Kidney epithelial cell (primary cell): Measurements from ENCODE around the gene WFDC11. TPM values are rescaled to one million over a fixed set of nuclear protein-coding genes. Genes with fewer than 3 reads are reported as not detected.

Experiments
- DNase-seq: peaks from one replicate; pipeline ENCODE4 v3.0.0-alpha.2; 2010; ENCODE audit warnings: low read depth
- H3K27me3 ChIP-seq: 2 replicates; pipeline ENCODE4 v1.6.0; 2011; ENCODE audit warnings: low read length; ENCODE audit not compliant: control insufficient read depth, insufficient read depth
- H3K36me3 ChIP-seq: 2 replicates; pipeline ENCODE4 v1.5.1; 2011; ENCODE audit warnings: low read length; ENCODE audit not compliant: control insufficient read depth, insufficient read depth
- H3K4me3 ChIP-seq: 2 replicates; pipeline ENCODE4 v1.5.1; 2011; ENCODE audit warnings: low read depth, mild to moderate bottlenecking, control low read depth, low read length
- total RNA-seq: library from RNA; depleted of rRNA; stranded (reverse); fragments of >200 nt; gene quantifications from 2 replicates; pipeline ENCODE4 v1.2.3, GENCODE V29; 2015
- TF ChIP-seq, protein P1 (sequence below): IDR thresholded peaks from 2 replicates; pipeline ENCODE4 v1.5.1; 2011; ENCODE audit warnings: mild to moderate bottlenecking, moderate library complexity, low read length, control low read depth, inconsistent platforms; ENCODE audit not compliant: insufficient read depth, poor library complexity, severe bottlenecking

Gene WFDC11
- total RNA-seq, 1 donor from 2014 or later: not detected

GRCh38 chr20:45629496-45630100, 40.4 kb downstream of the WFDC11 start, which contains the start of gene WFDC10A:
Gene WFDC10A (plus strand): TSS chr20:45629739. CDS start chr20:45629814, 75 bp downstream.
- TF ChIP-seq, protein P1, sequence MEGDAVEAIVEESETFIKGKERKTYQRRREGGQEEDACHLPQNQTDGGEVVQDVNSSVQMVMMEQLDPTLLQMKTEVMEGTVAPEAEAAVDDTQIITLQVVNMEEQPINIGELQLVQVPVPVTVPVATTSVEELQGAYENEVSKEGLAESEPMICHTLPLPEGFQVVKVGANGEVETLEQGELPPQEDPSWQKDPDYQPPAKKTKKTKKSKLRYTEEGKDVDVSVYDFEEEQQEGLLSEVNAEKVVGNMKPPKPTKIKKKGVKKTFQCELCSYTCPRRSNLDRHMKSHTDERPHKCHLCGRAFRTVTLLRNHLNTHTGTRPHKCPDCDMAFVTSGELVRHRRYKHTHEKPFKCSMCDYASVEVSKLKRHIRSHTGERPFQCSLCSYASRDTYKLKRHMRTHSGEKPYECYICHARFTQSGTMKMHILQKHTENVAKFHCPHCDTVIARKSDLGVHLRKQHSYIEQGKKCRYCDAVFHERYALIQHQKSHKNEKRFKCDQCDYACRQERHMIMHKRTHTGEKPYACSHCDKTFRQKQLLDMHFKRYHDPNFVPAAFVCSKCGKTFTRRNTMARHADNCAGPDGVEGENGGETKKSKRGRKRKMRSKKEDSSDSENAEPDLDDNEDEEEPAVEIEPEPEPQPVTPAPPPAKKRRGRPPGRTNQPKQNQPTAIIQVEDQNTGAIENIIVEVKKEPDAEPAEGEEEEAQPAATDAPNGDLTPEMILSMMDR: peak; percentile 75
- no peak within 1 kb of the TSS for H3K4me3 ChIP-seq

GRCh38 chr20:45626540-45626939, 43.5 kb downstream of the WFDC11 start:
- DNase-seq: no peak
- Histone ChIP-seq H3K27me3 (no peaks in the 10 kb centered on the region), H3K4me3 (no peak overlapping the region), H3K36me3 (no peaks in the 10 kb centered on the region)
- TF ChIP-seq, protein P1: no peak

More at GRCh38 chr20:45629496-45630100, 40.4 kb downstream of the WFDC11 start, which contains the start of gene WFDC10A:
- Histone ChIP-seq H3K27me3 (no peaks in the 10 kb centered on the region), H3K36me3 (no peaks in the 10 kb centered on the region)
- DNase-seq: peak; percentile 16

DNA sequence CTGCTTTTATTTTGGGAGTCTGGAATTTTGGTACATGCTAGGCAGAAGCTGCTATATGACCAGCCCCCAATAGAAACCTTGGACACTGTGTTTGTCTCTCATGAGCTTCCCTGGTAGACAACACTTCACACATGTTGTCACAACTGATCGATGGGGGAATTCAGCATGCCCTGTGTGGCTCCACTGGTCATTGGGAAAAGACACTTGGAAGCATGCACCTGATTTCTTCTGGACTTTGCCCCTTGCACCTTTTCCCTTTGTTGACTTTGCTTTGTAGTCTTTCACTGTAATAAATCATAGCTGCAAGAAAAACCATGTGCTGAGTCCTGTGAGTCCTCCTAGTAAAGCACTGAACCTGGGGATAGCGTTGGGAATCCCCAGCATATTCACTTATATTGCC, 48.4 kb downstream of the WFDC11 start:
- no peaks in the 10 kb centered on the region for H3K27me3 ChIP-seq
- no peaks in the 10 kb centered on the region for H3K36me3 ChIP-seq
- TF ChIP-seq, protein P1: no peak
- no peak overlapping the region for H3K4me3 ChIP-seq
- no peak for DNase-seq

- H3K36me3 ChIP-seq: no peaks in the 10 kb centered on the region
- TF ChIP-seq, protein P1: no peak
- H3K4me3 ChIP-seq: no peak overlapping the region
- no peaks in the 10 kb centered on the region for H3K27me3 ChIP-seq
- no peak for DNase-seq
These were observed 52.4 kb downstream of the WFDC11 start for GRCh38 chr20:45617591-45617990.

- no peak overlapping the region for H3K4me3 ChIP-seq
- H3K36me3 ChIP-seq: no peaks in the 10 kb centered on the region
- DNase-seq: no peak
- TF ChIP-seq, protein P1: no peak
- H3K27me3 ChIP-seq: no peaks in the 10 kb centered on the region
These were observed 57.7 kb downstream of the WFDC11 start for GRCh38 chr20:45612314-45612713.

- H3K4me3 ChIP-seq: no peak overlapping the region
- no peaks in the 10 kb centered on the region for H3K36me3 ChIP-seq
- peak; percentile 26 for DNase-seq
- H3K27me3 ChIP-seq: no peaks in the 10 kb centered on the region
- TF ChIP-seq, protein P1: no peak
These were observed 59.0 kb downstream of the WFDC11 start for GRCh38 chr20:45611054-45611453.
